Activated CD4-positive, alpha-beta memory T cell treated with anti-CD3 and anti-CD28 coated beads for 36 hours (primary cell): ENCODE measurements around the gene HP1BP3. TPM values are rescaled to one million over a fixed set of nuclear protein-coding genes. Genes with fewer than 3 reads are reported as not detected.

Source experiments
- CTCF ChIA-PET: fragments of 350-600 bp; sonication (Branson Sonifier 250); formaldehyde crosslinking; loops from one replicate; lab custom pipeline; 2021; ENCODE audit warnings: antibody characterized with exemption, inconsistent platforms; lab: Charles Lee
- POLR2A ChIA-PET: fragments of 350-600 bp; sonication (Branson Sonifier 250); formaldehyde crosslinking; loops from one replicate; lab custom pipeline; 2021; ENCODE audit warnings: antibody characterized with exemption; lab: Charles Lee
- DNase-seq: peaks from one replicate; pipeline ENCODE4 v3.0.0-alpha.2; 2020
- H3K27ac Mint-ChIP-seq: one replicate; pipeline ENCODE4 v1.8.0; 2021; ENCODE audit warnings: mixed read lengths
- H3K27me3 Mint-ChIP-seq: one replicate; pipeline ENCODE4 v1.8.0; 2021; ENCODE audit warnings: mixed read lengths
- H3K36me3 Mint-ChIP-seq: one replicate; pipeline ENCODE4 v1.8.0; 2021; ENCODE audit warnings: mixed read lengths
- H3K4me1 Mint-ChIP-seq: one replicate; pipeline ENCODE4 v1.8.0; 2021; ENCODE audit warnings: low read depth, mixed read lengths
- H3K4me3 Mint-ChIP-seq: one replicate; pipeline ENCODE4 v1.8.0; 2021; ENCODE audit warnings: mild to moderate bottlenecking, mixed read lengths
- H3K9me3 Mint-ChIP-seq: one replicate; pipeline ENCODE4 v1.8.0; 2021; ENCODE audit warnings: mixed read lengths
- intact Hi-C: fragments of 100-400 bp; cut with micrococcal nuclease; formaldehyde crosslinking; loops from one replicate; pipeline ENCODE4 v1.15.1; 2023
- total RNA-seq, 2 experiments: library from RNA; stranded (reverse); gene quantifications; one replicate each; pipeline ENCODE4 v1.2.3, GENCODE V29; 2021

HP1BP3 gene
- total RNA-seq, 2 experiments from 2014 or later: 209 to 225 TPM

- peak; percentile 10 for DNase-seq
- POLR2A ChIA-PET: no interaction called here
- peak overlapping the region; percentile 59 for H3K4me3 Mint-ChIP-seq
- H3K9me3 Mint-ChIP-seq: no peaks in the 10 kb centered on the region
- H3K27ac Mint-ChIP-seq: no peak overlapping the region
- H3K4me1 Mint-ChIP-seq: peaks cover 21% of the 10 kb centered on the region
- intact Hi-C loops: loop anchor here (5.0 kb wide), 1 partner anchor 69 kb away; the partner anchor contains the start of gene DDOST
- CTCF ChIA-PET: interaction anchor here (1.0 to 3.3 kb wide), 2 partner anchors 34 to 35 kb away, joined by 6 to 21 read pairs; no protein-coding TSS in a partner anchor
- H3K27me3 Mint-ChIP-seq: peaks cover 19% of the 10 kb centered on the region
- H3K36me3 Mint-ChIP-seq: peaks cover 3% of the 10 kb centered on the region
Measured at GRCh38 chr1:20731057-20731991, 55.8 kb downstream of the HP1BP3 start.

- Mint-ChIP-seq H3K27me3 (peaks cover 19% of the 10 kb centered on the region), H3K4me1 (peaks cover 21% of the 10 kb centered on the region), H3K36me3 (no peaks in the 10 kb centered on the region), H3K4me3 (no peak overlapping the region), H3K27ac (no peak overlapping the region), H3K9me3 (no peaks in the 10 kb centered on the region)
- CTCF ChIA-PET: interaction anchor here (1.0 kb wide), 1 partner anchor 34 kb away, joined by 6 read pairs; no protein-coding TSS in a partner anchor
- DNase-seq: peak; percentile 5
- POLR2A ChIA-PET: no interaction called here
- intact Hi-C loops: loop anchor here (5.0 kb wide), 1 partner anchor 68 kb away; the partner anchor contains the start of gene DDOST
Measured at GRCh38 chr1:20730690-20731056, 56.4 kb downstream of the HP1BP3 start.

- Mint-ChIP-seq H3K4me3 (no peak overlapping the region), H3K4me1 (peaks cover 21% of the 10 kb centered on the region), H3K27me3 (peaks cover 19% of the 10 kb centered on the region), H3K9me3 (no peaks in the 10 kb centered on the region), H3K27ac (no peak overlapping the region), H3K36me3 (no peaks in the 10 kb centered on the region)
- DNase-seq: peak; percentile 7
- intact Hi-C loops: loop anchor here (5.0 kb wide), 1 partner anchor 68 kb away; the partner anchor contains the start of gene DDOST
- ChIA-PET CTCF (interaction anchor here (1.0 kb wide), 2 partner anchors 32 to 33 kb away, joined by 3 to 6 read pairs; no protein-coding TSS in a partner anchor), POLR2A (no interaction called here)
Measured at GRCh38 chr1:20729990-20730689, 57.0 kb downstream of the HP1BP3 start.

GRCh38 chr1:20729155-20729931 is 57.8 kb downstream of the HP1BP3 start:
- Mint-ChIP-seq H3K4me1 (peaks cover 21% of the 10 kb centered on the region), H3K27ac (no peak overlapping the region), H3K27me3 (peaks cover 19% of the 10 kb centered on the region), H3K9me3 (no peaks in the 10 kb centered on the region), H3K36me3 (no peaks in the 10 kb centered on the region), H3K4me3 (no peak overlapping the region)
- CTCF ChIA-PET: interaction anchor here (1.0 kb wide), 1 partner anchor 32 kb away, joined by 3 read pairs; no protein-coding TSS in a partner anchor
- intact Hi-C loops: no loop called here
- peak; percentile 5 for DNase-seq
- POLR2A ChIA-PET: no interaction called here

GRCh38 chr1:20728371-20729154 is 58.5 kb downstream of the HP1BP3 start:
- H3K36me3 Mint-ChIP-seq: no peaks in the 10 kb centered on the region
- peaks cover 20% of the 10 kb centered on the region for H3K4me1 Mint-ChIP-seq
- peak; percentile 5 for DNase-seq
- intact Hi-C loops: no loop called here
- no peak overlapping the region for H3K4me3 Mint-ChIP-seq
- no peaks in the 10 kb centered on the region for H3K9me3 Mint-ChIP-seq
- no peak overlapping the region for H3K27ac Mint-ChIP-seq
- H3K27me3 Mint-ChIP-seq: peaks cover 19% of the 10 kb centered on the region
- CTCF ChIA-PET: interaction anchor here (1.0 to 1.6 kb wide), 2 partner anchors 31 to 32 kb away, joined by 3 to 5 read pairs; no protein-coding TSS in a partner anchor
- POLR2A ChIA-PET: no interaction called here

- intact Hi-C loops: no loop called here
- Mint-ChIP-seq H3K27me3 (peaks cover 19% of the 10 kb centered on the region), H3K4me1 (peaks cover 13% of the 10 kb centered on the region), H3K36me3 (no peaks in the 10 kb centered on the region), H3K27ac (no peak overlapping the region), H3K9me3 (no peaks in the 10 kb centered on the region), H3K4me3 (no peak overlapping the region)
- peak; percentile 9 for DNase-seq
- CTCF ChIA-PET: interaction anchor here (1.6 kb wide), 1 partner anchor 31 kb away, joined by 5 read pairs; no protein-coding TSS in a partner anchor
- POLR2A ChIA-PET: no interaction called here
Measured at GRCh38 chr1:20727746-20728316, 59.3 kb downstream of the HP1BP3 start.

- Mint-ChIP-seq H3K4me3 (no peak overlapping the region), H3K27ac (no peak overlapping the region), H3K27me3 (peaks cover 18% of the 10 kb centered on the region), H3K4me1 (peaks cover 8% of the 10 kb centered on the region), H3K9me3 (no peaks in the 10 kb centered on the region), H3K36me3 (no peaks in the 10 kb centered on the region)
- DNase-seq: peak; percentile 6
- ChIA-PET POLR2A (no interaction called here), CTCF (interaction anchor here (1.6 kb wide), 1 partner anchor 30 kb away, joined by 5 read pairs; no protein-coding TSS in a partner anchor)
- intact Hi-C loops: no loop called here
Measured at GRCh38 chr1:20726932-20727745, 60.0 kb downstream of the HP1BP3 start.

- H3K36me3 Mint-ChIP-seq: no peaks in the 10 kb centered on the region
- DNase-seq: peak; percentile 7
- intact Hi-C loops: no loop called here
- ChIA-PET POLR2A (no interaction called here), CTCF (interaction anchor here (1.6 kb wide), 1 partner anchor 30 kb away, joined by 5 read pairs; no protein-coding TSS in a partner anchor)
- H3K4me3 Mint-ChIP-seq: no peak overlapping the region
- H3K4me1 Mint-ChIP-seq: peaks cover 7% of the 10 kb centered on the region
- peaks cover 16% of the 10 kb centered on the region for H3K27me3 Mint-ChIP-seq
- H3K9me3 Mint-ChIP-seq: no peaks in the 10 kb centered on the region
- no peak overlapping the region for H3K27ac Mint-ChIP-seq
Measured at GRCh38 chr1:20726118-20726911, 60.8 kb downstream of the HP1BP3 start.

GRCh38 chr1:20725189-20726117 is 61.7 kb downstream of the HP1BP3 start:
- H3K4me3 Mint-ChIP-seq: no peak overlapping the region
- no peak overlapping the region for H3K27ac Mint-ChIP-seq
- intact Hi-C loops: no loop called here
- no peaks in the 10 kb centered on the region for H3K36me3 Mint-ChIP-seq
- ChIA-PET POLR2A (no interaction called here), CTCF (interaction anchor here (1.5 kb wide), 1 partner anchor 29 kb away, joined by 7 read pairs; no protein-coding TSS in a partner anchor)
- H3K4me1 Mint-ChIP-seq: peaks cover 4% of the 10 kb centered on the region
- H3K9me3 Mint-ChIP-seq: no peaks in the 10 kb centered on the region
- peaks cover 7% of the 10 kb centered on the region for H3K27me3 Mint-ChIP-seq
- DNase-seq: peak; percentile 8
